WTC11 (cell line): ENCODE results near the gene NOS3. TPM values are rescaled to one million over a fixed set of nuclear protein-coding genes. Genes with fewer than 3 reads are reported as not detected.

Source experiments
- ATAC-seq: fragments of 200-7000 bp; cut with Tn5 transposase; 2 replicates; pipeline ENCODE4 v1.10.0; 2021; ENCODE audit warnings: mild to moderate bottlenecking, moderate library complexity
- CTCF ChIA-PET: fragments of 300-600 bp; sonication (Branson Sonifier 250); formaldehyde crosslinking; loops from one replicate; lab custom pipeline; 2021; ENCODE audit warnings: antibody characterized with exemption; lab: Charles Lee
- POLR2A ChIA-PET: fragments of 350-600 bp; sonication (Branson Sonifier 250); formaldehyde crosslinking; loops from one replicate; lab custom pipeline; 2021; ENCODE audit warnings: antibody characterized with exemption; lab: Charles Lee
- DNase-seq: peaks from one replicate; pipeline ENCODE4 v3.0.0; 2021; ENCODE audit warnings: low spot score
- H3K27ac Mint-ChIP-seq: 2 replicates; pipeline ENCODE4 v1.8.0; 2021; ENCODE audit warnings: mixed read lengths
- H3K27me3 Mint-ChIP-seq: 2 replicates; pipeline ENCODE4 v1.8.0; 2021; ENCODE audit warnings: low read depth, mild to moderate bottlenecking, moderate library complexity, mixed read lengths
- H3K36me3 Mint-ChIP-seq: 2 replicates; pipeline ENCODE4 v1.8.0; 2021; ENCODE audit warnings: mixed read lengths
- H3K4me1 Mint-ChIP-seq: 2 replicates; pipeline ENCODE4 v1.8.0; 2022; ENCODE audit warnings: mixed read lengths
- H3K4me3 Mint-ChIP-seq: 2 replicates; pipeline ENCODE4 v1.8.0; 2021; ENCODE audit warnings: mild to moderate bottlenecking, moderate library complexity, mixed read lengths
- H3K9me3 Mint-ChIP-seq: 2 replicates; pipeline ENCODE4 v1.8.0; 2021; ENCODE audit warnings: mixed read lengths
- ATF2 ChIP-seq: sonication (generic); formaldehyde crosslinking; IDR thresholded peaks from 2 replicates; pipeline ENCODE4 v1.8.1; 2022; ENCODE audit warnings: low read depth, missing genetic modification reagents, borderline replicate concordance
- CREM ChIP-seq: sonication (generic); formaldehyde crosslinking; IDR thresholded peaks from 2 replicates; pipeline ENCODE4 v1.8.1; 2022; ENCODE audit warnings: mild to moderate bottlenecking, missing genetic modification reagents, moderate library complexity
- ESRRA ChIP-seq: sonication (generic); formaldehyde crosslinking; IDR thresholded peaks from 2 replicates; pipeline ENCODE4 v1.8.1; 2022; ENCODE audit warnings: mild to moderate bottlenecking, missing genetic modification reagents, borderline replicate concordance
- GRHL2 ChIP-seq: fragments of 250-450 bp; sonication (Bioruptor Pico); IDR thresholded peaks from 2 replicates; pipeline ENCODE4 v1.8.0; 2022; ENCODE audit warnings: mild to moderate bottlenecking, moderate library complexity; ENCODE audit not compliant: insufficient replicate concordance, severe bottlenecking
- GTF2I ChIP-seq: fragments of 250-450 bp; sonication (Bioruptor Pico); conservative IDR thresholded peaks from 2 replicates; pipeline ENCODE4 v1.4.0; 2021; ENCODE audit warnings: mild to moderate bottlenecking
- HMGA2 ChIP-seq: fragments of 250-450 bp; sonication (Bioruptor Pico); IDR thresholded peaks from 2 replicates; pipeline ENCODE4 v1.4.0; 2021; ENCODE audit warnings: mild to moderate bottlenecking, moderate library complexity
- KAT7 ChIP-seq: sonication (generic); formaldehyde crosslinking; IDR thresholded peaks from 2 replicates; pipeline ENCODE4 v1.8.1; 2023; ENCODE audit warnings: missing genetic modification reagents, mild to moderate bottlenecking, borderline replicate concordance
- PRDM15 ChIP-seq: sonication (generic); formaldehyde crosslinking; IDR thresholded peaks from 2 replicates; pipeline ENCODE4 v1.8.0; 2022; ENCODE audit warnings: missing genetic modification reagents
- PRRX2 ChIP-seq: fragments of 250-450 bp; sonication (Bioruptor Pico); IDR thresholded peaks from 2 replicates; pipeline ENCODE4 v1.8.0; 2021; ENCODE audit warnings: mild to moderate bottlenecking
- SMAD3 ChIP-seq: sonication (generic); formaldehyde crosslinking; IDR thresholded peaks from 2 replicates; pipeline ENCODE4 v1.8.0; 2022; ENCODE audit warnings: missing genetic modification reagents, mild to moderate bottlenecking, borderline replicate concordance
- SMAD4 ChIP-seq: sonication (generic); formaldehyde crosslinking; IDR thresholded peaks from 2 replicates; pipeline ENCODE4 v1.8.0; 2022; ENCODE audit warnings: mild to moderate bottlenecking, missing genetic modification reagents
- STAT6 ChIP-seq: sonication (generic); formaldehyde crosslinking; conservative IDR thresholded peaks from 2 replicates; pipeline ENCODE4 v1.8.1; 2023; ENCODE audit warnings: mild to moderate bottlenecking, low read depth, missing genetic modification reagents, moderate library complexity
- TEAD4 ChIP-seq: sonication (generic); formaldehyde crosslinking; IDR thresholded peaks from 2 replicates; pipeline ENCODE4 v1.8.0; 2022; ENCODE audit warnings: mild to moderate bottlenecking, missing genetic modification reagents
- USF2 ChIP-seq: sonication (generic); formaldehyde crosslinking; IDR thresholded peaks from 2 replicates; pipeline ENCODE4 v1.8.1; 2023; ENCODE audit warnings: mild to moderate bottlenecking, missing genetic modification reagents, moderate library complexity
- ZNF423 ChIP-seq: fragments of 250-450 bp; sonication (Bioruptor Pico); IDR thresholded peaks from 2 replicates; pipeline ENCODE4 v2.1.2; 2022; ENCODE audit warnings: mild to moderate bottlenecking, moderate library complexity
- ZNF425 ChIP-seq: fragments of 250-450 bp; sonication (Bioruptor Pico); conservative IDR thresholded peaks from 2 replicates; pipeline ENCODE4 v1.9.0; 2021; ENCODE audit warnings: mild to moderate bottlenecking
- total RNA-seq: library from RNA; stranded (reverse); gene quantifications from 3 replicates; pipeline ENCODE4 v1.2.3, GENCODE V29; 2021

Gene NOS3
- total RNA-seq, 1 experiment from 2014 or later, result 6.6 TPM

- ATAC-seq, result no peak
Observed at GRCh38 chr7:151024435-151025056, 33.7 kb downstream of the NOS3 start, which contains the start of gene ATG9B. Gene ATG9B, minus strand, starts transcription at chr7:151024494. Its CDS starts 71 bp downstream, at chr7:151024423.

GRCh38 chr7:151025924-151026671 is 35.3 kb downstream of the NOS3 start:
- ChIA-PET POLR2A (no interaction called here), CTCF (interaction anchor here (1.2 to 3.5 kb wide), 4 partner anchors 8 to 63 kb away, joined by 3 to 75 read pairs (median 26); no protein-coding TSS in a partner anchor)
- TF ChIP-seq ZNF423 (CRISPR knock-in tag), result no peak
- no peak for TF ChIP-seq ATF2 (CRISPR knock-in tag)
- no peak for TF ChIP-seq PRDM15
- H3K36me3 Mint-ChIP-seq, result no peaks in the 10 kb centered on the region
- H3K27ac Mint-ChIP-seq, result no peak overlapping the region
- no peak overlapping the region for H3K4me3 Mint-ChIP-seq
- DNase-seq, result no peak
- no peak for ATAC-seq
- H3K9me3 Mint-ChIP-seq, result no peaks in the 10 kb centered on the region
- H3K27me3 Mint-ChIP-seq, result peaks cover 22% of the 10 kb centered on the region
- peaks cover 24% of the 10 kb centered on the region for H3K4me1 Mint-ChIP-seq

More at GRCh38 chr7:151024435-151025056, 33.7 kb downstream of the NOS3 start, which contains the start of gene ATG9B:
- no peak within 1 kb of the TSS for H3K27ac Mint-ChIP-seq
- TF ChIP-seq KAT7 (CRISPR knock-in tag) (no peak), ESRRA (no peak), SMAD4 (no peak), CREM (CRISPR knock-in tag) (no peak), SMAD3 (CRISPR knock-in tag) (no peak), GTF2I (no peak), GRHL2 (no peak), TEAD4 (no peak), STAT6 (CRISPR knock-in tag) (no peak), USF2 (no peak), HMGA2 (CRISPR knock-in tag) (no peak), PRRX2 (CRISPR knock-in tag) (no peak), ZNF425 (CRISPR knock-in tag) (no peak)
- no peaks in the 10 kb centered on the region for H3K9me3 Mint-ChIP-seq
- DNase-seq, result no peak
- no peaks in the 10 kb centered on the region for H3K36me3 Mint-ChIP-seq
- H3K4me1 Mint-ChIP-seq, result peaks cover 39% of the 10 kb centered on the region
- CTCF ChIA-PET, result interaction anchor here (0.6 to 1.5 kb wide), 4 partner anchors 14 to 425 kb away, joined by 3 to 4 read pairs (median 3); no protein-coding TSS in a partner anchor
- peaks cover 38% of the 10 kb centered on the region for H3K27me3 Mint-ChIP-seq
- POLR2A ChIA-PET, result no interaction called here
- H3K4me3 Mint-ChIP-seq, result no peak within 1 kb of the TSS
